Inferior parietal cortex (tissue), 1 donor: ENCODE data around the gene LRRC10.

Experiments
- DNase-seq: peaks from one replicate; pipeline ENCODE4 v3.0.0-alpha.2; 2016; ENCODE audit errors: extremely low spot score

The LRRC10 gene

GRCh38 chr12:69569236-69569635, 41.5 kb downstream of the LRRC10 start:
- DNase-seq, result no peak

- no peak for DNase-seq
Measured at GRCh38 chr12:69566603-69567002, 44.1 kb downstream of the LRRC10 start.

GRCh38 chr12:69563166-69563762, 47.4 kb downstream of the LRRC10 start:
- no peak for DNase-seq
